Activated CD8-positive, alpha-beta memory T cell treated with anti-CD3 and anti-CD28 coated beads, Interleukin-2, amount 10 ng/mL, durations not matched to agents 7 days and 5 days (primary cell): ENCODE results near the gene TRAPPC10. TPM values are rescaled to one million over a fixed set of nuclear protein-coding genes. Genes with fewer than 3 reads are reported as not detected.
A peak's percentile ranks its signal among the peaks of the same experiment; 100 is the strongest.
"Not testable (repeated sequence)": the region's sequence is repeated elsewhere in the genome, so short reads cannot be mapped to it uniquely, and the experiment has no call there.

Experiments used
- ATAC-seq: fragments of 150-1000 bp; cut with Tn5 transposase; one replicate; pipeline ENCODE4 v1.10.0; 2021; ENCODE audit warnings: moderate library complexity
- CTCF ChIA-PET: fragments of 350-600 bp; sonication (Branson Sonifier 250); formaldehyde crosslinking; loops from one replicate; lab custom pipeline; 2021; ENCODE audit warnings: antibody characterized with exemption; lab: Charles Lee
- DNase-seq: peaks from one replicate; pipeline ENCODE4 v3.0.0-alpha.2; 2020
- H3K27ac Mint-ChIP-seq: one replicate; pipeline ENCODE4 v1.8.0; 2021; ENCODE audit warnings: mild to moderate bottlenecking, mixed read lengths
- H3K27me3 Mint-ChIP-seq: one replicate; pipeline ENCODE4 v1.8.0; 2021; ENCODE audit warnings: mixed read lengths
- H3K36me3 Mint-ChIP-seq: one replicate; pipeline ENCODE4 v1.8.0; 2021; ENCODE audit warnings: mild to moderate bottlenecking, mixed read lengths
- H3K4me1 Mint-ChIP-seq: one replicate; pipeline ENCODE4 v1.8.0; 2021; ENCODE audit warnings: mixed read lengths
- H3K4me3 Mint-ChIP-seq: one replicate; pipeline ENCODE4 v1.8.0; 2021; ENCODE audit warnings: mild to moderate bottlenecking, moderate library complexity, mixed read lengths
- H3K9me3 Mint-ChIP-seq: one replicate; pipeline ENCODE4 v1.8.0; 2022; ENCODE audit warnings: low read depth, mixed read lengths
- total RNA-seq, 2 experiments: library from RNA; stranded (reverse); gene quantifications; one replicate each; pipeline ENCODE4 v1.2.3, GENCODE V29; 2021

TRAPPC10 gene
- total RNA-seq, 2 experiments from 2014 or later = 71.5 to 71.7 TPM

- no peaks in the 10 kb centered on the region for H3K27me3 Mint-ChIP-seq
- H3K4me3 Mint-ChIP-seq = no peak overlapping the region
- peak overlapping the region; percentile 97 for H3K27ac Mint-ChIP-seq
- ATAC-seq (no peak), DNase-seq (peak; percentile 40)
- CTCF ChIA-PET = no interaction called here
- peaks cover 86% of the 10 kb centered on the region for H3K4me1 Mint-ChIP-seq
- H3K36me3 Mint-ChIP-seq = peaks cover 73% of the 10 kb centered on the region
- no peaks in the 10 kb centered on the region for H3K9me3 Mint-ChIP-seq
These were observed 74.7 kb downstream of the TRAPPC10 start for GRCh38 chr21:44086636-44087425.

- Mint-ChIP-seq H3K27ac (peak overlapping the region; percentile 97), H3K9me3 (no peaks in the 10 kb centered on the region), H3K36me3 (peaks cover 70% of the 10 kb centered on the region), H3K27me3 (no peaks in the 10 kb centered on the region), H3K4me3 (peak overlapping the region; percentile 23), H3K4me1 (peaks cover 77% of the 10 kb centered on the region)
- CTCF ChIA-PET = interaction anchor here (0.6 kb wide), 1 partner anchor 406 kb away, joined by 3 read pairs; no protein-coding TSS in a partner anchor
- peak; percentile 48 for DNase-seq
- no peak for ATAC-seq
These were observed 75.6 kb downstream of the TRAPPC10 start for GRCh38 chr21:44087426-44088400.

- CTCF ChIA-PET = interaction anchor here (0.6 kb wide), 1 partner anchor 405 kb away, joined by 3 read pairs; no protein-coding TSS in a partner anchor
- ATAC-seq = no peak
- peaks cover 70% of the 10 kb centered on the region for H3K4me1 Mint-ChIP-seq
- no peaks in the 10 kb centered on the region for H3K9me3 Mint-ChIP-seq
- H3K27me3 Mint-ChIP-seq = no peaks in the 10 kb centered on the region
- DNase-seq = no peak
- peak overlapping the region; percentile 97 for H3K27ac Mint-ChIP-seq
- peaks cover 63% of the 10 kb centered on the region for H3K36me3 Mint-ChIP-seq
- peak overlapping the region; percentile 23 for H3K4me3 Mint-ChIP-seq
These were observed 76.3 kb downstream of the TRAPPC10 start for GRCh38 chr21:44088401-44088780.

GRCh38 chr21:44089001-44089911 is 77.1 kb downstream of the TRAPPC10 start:
- Mint-ChIP-seq H3K4me1 (peaks cover 63% of the 10 kb centered on the region), H3K36me3 (peaks cover 66% of the 10 kb centered on the region), H3K9me3 (no peaks in the 10 kb centered on the region)

GRCh38 chr21:44090325-44090724 is 78.2 kb downstream of the TRAPPC10 start:
- Mint-ChIP-seq H3K4me1 (peaks cover 55% of the 10 kb centered on the region), H3K27me3 (no peaks in the 10 kb centered on the region), H3K9me3 (no peaks in the 10 kb centered on the region), H3K27ac (peak overlapping the region; percentile 97), H3K4me3 (peak overlapping the region; percentile 22), H3K36me3 (peaks cover 60% of the 10 kb centered on the region)
- peak; percentile 39 for DNase-seq
- CTCF ChIA-PET = interaction anchor here (1.3 kb wide), 1 partner anchor 12 kb away, joined by 3 read pairs; no protein-coding TSS in a partner anchor
- no peak for ATAC-seq

More at GRCh38 chr21:44089001-44089911, 77.1 kb downstream of the TRAPPC10 start:
- ATAC-seq (peak; percentile 91), DNase-seq (peak; percentile 70)
- CTCF ChIA-PET = interaction anchor here (1.3 kb wide), 1 partner anchor 11 kb away, joined by 3 read pairs; no protein-coding TSS in a partner anchor
- peak overlapping the region; percentile 13 for H3K4me3 Mint-ChIP-seq
- H3K27me3 Mint-ChIP-seq = no peaks in the 10 kb centered on the region
- H3K27ac Mint-ChIP-seq = peak overlapping the region; percentile 97

GRCh38 chr21:44092211-44092610 is 80.1 kb downstream of the TRAPPC10 start:
- ATAC-seq (no peak), DNase-seq (peak; percentile 19)
- no peak overlapping the region for H3K27ac Mint-ChIP-seq
- peaks cover 47% of the 10 kb centered on the region for H3K36me3 Mint-ChIP-seq
- no peaks in the 10 kb centered on the region for H3K27me3 Mint-ChIP-seq
- CTCF ChIA-PET = interaction anchor here (4.3 kb wide), 1 partner anchor 8 kb away, joined by 19 read pairs; no protein-coding TSS in a partner anchor
- no peaks in the 10 kb centered on the region for H3K9me3 Mint-ChIP-seq
- peaks cover 36% of the 10 kb centered on the region for H3K4me1 Mint-ChIP-seq
- H3K4me3 Mint-ChIP-seq = no peak overlapping the region

- CTCF ChIA-PET = interaction anchor here (1.1 to 4.3 kb wide), 3 partner anchors 9 to 74 kb away, joined by 3 to 19 read pairs (median 4); no protein-coding TSS in a partner anchor
- Mint-ChIP-seq H3K27ac (no peak overlapping the region), H3K4me3 (no peak overlapping the region), H3K27me3 (no peaks in the 10 kb centered on the region), H3K4me1 (peaks cover 21% of the 10 kb centered on the region), H3K36me3 (peaks cover 35% of the 10 kb centered on the region), H3K9me3 (no peaks in the 10 kb centered on the region)
- DNase-seq (peak; percentile 22), ATAC-seq (no peak)
These were observed 81.7 kb downstream of the TRAPPC10 start for GRCh38 chr21:44093761-44094160.

GRCh38 chr21:44094832-44095231 is 82.7 kb downstream of the TRAPPC10 start:
- no peak overlapping the region for H3K27ac Mint-ChIP-seq

GRCh38 chr21:44098507-44098906 is 86.4 kb downstream of the TRAPPC10 start:
- CTCF ChIA-PET, H3K27ac Mint-ChIP-seq, H3K4me3 Mint-ChIP-seq, ATAC-seq, H3K27me3 Mint-ChIP-seq, H3K9me3 Mint-ChIP-seq, DNase-seq, H3K4me1 Mint-ChIP-seq: not testable (repeated sequence)
- peaks cover 10% of the 10 kb centered on the region for H3K36me3 Mint-ChIP-seq

More at GRCh38 chr21:44094832-44095231, 82.7 kb downstream of the TRAPPC10 start:
- CTCF ChIA-PET = interaction anchor here (1.2 to 4.3 kb wide), 2 partner anchors 10 to 75 kb away, joined by 3 to 19 read pairs; no protein-coding TSS in a partner anchor
- Mint-ChIP-seq H3K27me3 (no peaks in the 10 kb centered on the region), H3K9me3 (no peaks in the 10 kb centered on the region), H3K4me1 (peaks cover 10% of the 10 kb centered on the region), H3K4me3 (no peak overlapping the region), H3K36me3 (peaks cover 24% of the 10 kb centered on the region)
- ATAC-seq (no peak), DNase-seq (no peak)

- H3K4me1 Mint-ChIP-seq, CTCF ChIA-PET, ATAC-seq, H3K27me3 Mint-ChIP-seq, H3K9me3 Mint-ChIP-seq, H3K27ac Mint-ChIP-seq, H3K4me3 Mint-ChIP-seq, DNase-seq, H3K36me3 Mint-ChIP-seq: not testable (repeated sequence)
These were observed 86.9 kb downstream of the TRAPPC10 start for GRCh38 chr21:44098964-44099363.

GRCh38 chr21:44107026-44107501 is 95.0 kb downstream of the TRAPPC10 start, which contains the start of gene PWP2:
Gene PWP2, plus strand, starts transcription at chr21:44107399. Its CDS starts 18 bp downstream, at chr21:44107417.
- ATAC-seq = peak; percentile 92
- H3K9me3 Mint-ChIP-seq, H3K27ac Mint-ChIP-seq, CTCF ChIA-PET, H3K27me3 Mint-ChIP-seq, H3K4me3 Mint-ChIP-seq, H3K36me3 Mint-ChIP-seq, H3K4me1 Mint-ChIP-seq: not testable (repeated sequence)
- peak; percentile 56 for DNase-seq

GRCh38 chr21:44107589-44107988 is 95.5 kb downstream of the TRAPPC10 start:
- CTCF ChIA-PET = not testable (repeated sequence)

More at GRCh38 chr21:44107589-44107988, 95.5 kb downstream of the TRAPPC10 start:
- not testable (repeated sequence) for H3K27ac Mint-ChIP-seq, H3K9me3 Mint-ChIP-seq, DNase-seq, H3K36me3 Mint-ChIP-seq, H3K27me3 Mint-ChIP-seq, H3K4me1 Mint-ChIP-seq, H3K4me3 Mint-ChIP-seq
- ATAC-seq = peak; percentile 48
